ENCODE measurements around the gene PLSCR2. TPM values are rescaled to one million over a fixed set of nuclear protein-coding genes. Genes with fewer than 3 reads are reported as not detected.

Gene PLSCR2, protein sequence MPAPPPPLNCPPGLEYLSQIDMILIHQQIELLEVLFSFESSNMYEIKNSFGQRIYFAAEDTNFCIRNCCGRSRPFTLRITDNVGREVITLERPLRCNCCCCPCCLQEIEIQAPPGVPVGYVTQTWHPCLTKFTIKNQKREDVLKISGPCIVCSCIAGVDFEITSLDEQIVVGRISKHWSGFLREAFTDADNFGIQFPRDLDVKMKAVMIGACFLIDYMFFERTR
- total RNA-seq (2022) (2.9 and 5.1 TPM in 2 replicates), Bru-seq, nascent RNA (percentile 60 among the genes with signal in this experiment), BruChase-seq, experiment 1, labeled RNA remaining after a 6-hour chase (percentile 87 among the genes with signal in this experiment), BruChase-seq, experiment 2, labeled RNA remaining after a 2-hour chase (percentile 77 among the genes with signal in this experiment)
- long read RNA-seq: 0 reads

DNA sequence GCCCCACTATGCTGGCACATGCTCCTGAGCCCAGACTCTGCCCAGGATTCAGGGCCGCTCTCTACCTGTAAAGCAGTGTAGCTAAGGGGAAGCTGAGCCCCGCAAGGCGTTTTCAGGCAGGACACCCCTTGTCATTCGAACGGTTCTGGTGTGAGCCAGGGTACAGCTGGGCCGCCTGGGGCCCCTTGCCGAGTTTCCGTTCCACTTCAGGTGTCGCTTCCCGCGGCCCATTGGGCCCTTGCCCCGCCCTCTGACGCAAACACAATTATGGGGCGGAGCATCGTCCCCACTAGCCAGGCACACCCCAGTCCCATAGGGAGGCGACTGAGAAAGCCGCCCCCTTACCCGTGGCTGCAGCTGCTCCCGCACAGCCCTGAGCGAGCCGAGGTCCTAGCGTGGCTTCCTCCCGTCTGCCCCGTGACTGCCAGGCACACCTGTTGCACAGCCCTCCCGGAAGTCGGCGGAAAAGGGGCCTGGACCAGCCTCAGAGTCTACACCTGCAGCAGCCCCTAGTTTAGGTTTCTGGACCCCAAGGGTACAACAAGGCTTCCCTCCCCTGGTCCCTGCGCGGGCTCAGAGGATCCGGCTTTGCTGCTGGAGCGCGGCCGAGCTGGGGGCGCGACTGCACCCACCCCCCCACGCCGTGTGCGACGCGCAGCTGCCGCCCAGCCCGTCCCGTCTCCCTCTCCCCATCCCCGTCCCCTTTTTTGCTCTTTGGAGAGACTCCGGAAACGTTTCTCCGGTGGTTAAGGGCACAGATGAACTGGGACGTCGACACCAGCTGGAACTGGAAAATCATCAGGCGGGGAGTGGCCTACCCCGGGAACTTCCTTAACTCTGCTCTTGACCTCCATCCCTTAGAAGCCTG lies at the start of gene PLSCR2:
Gene PLSCR2, minus strand, starts transcription at position 412 of the 868 bp plus-strand sequence. CDS start 9,657 bp downstream, outside the sequence.
- TF ChIP-seq, protein P1, sequence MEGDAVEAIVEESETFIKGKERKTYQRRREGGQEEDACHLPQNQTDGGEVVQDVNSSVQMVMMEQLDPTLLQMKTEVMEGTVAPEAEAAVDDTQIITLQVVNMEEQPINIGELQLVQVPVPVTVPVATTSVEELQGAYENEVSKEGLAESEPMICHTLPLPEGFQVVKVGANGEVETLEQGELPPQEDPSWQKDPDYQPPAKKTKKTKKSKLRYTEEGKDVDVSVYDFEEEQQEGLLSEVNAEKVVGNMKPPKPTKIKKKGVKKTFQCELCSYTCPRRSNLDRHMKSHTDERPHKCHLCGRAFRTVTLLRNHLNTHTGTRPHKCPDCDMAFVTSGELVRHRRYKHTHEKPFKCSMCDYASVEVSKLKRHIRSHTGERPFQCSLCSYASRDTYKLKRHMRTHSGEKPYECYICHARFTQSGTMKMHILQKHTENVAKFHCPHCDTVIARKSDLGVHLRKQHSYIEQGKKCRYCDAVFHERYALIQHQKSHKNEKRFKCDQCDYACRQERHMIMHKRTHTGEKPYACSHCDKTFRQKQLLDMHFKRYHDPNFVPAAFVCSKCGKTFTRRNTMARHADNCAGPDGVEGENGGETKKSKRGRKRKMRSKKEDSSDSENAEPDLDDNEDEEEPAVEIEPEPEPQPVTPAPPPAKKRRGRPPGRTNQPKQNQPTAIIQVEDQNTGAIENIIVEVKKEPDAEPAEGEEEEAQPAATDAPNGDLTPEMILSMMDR (IDR thresholded peaks at IDR 0.05; ENCODE audit: unreplicated experiment): no peak
- Mint-ChIP-seq H3K27ac (ENCODE audit: unreplicated experiment) (peak within 1 kb of the TSS; percentile 68), H3K9me3 (ENCODE audit: low read depth, unreplicated experiment) (no peaks in the 10 kb centered on the region), H3K36me3 (ENCODE audit: insufficient read depth, unreplicated experiment) (peaks cover 22% of the 10 kb centered on the region), H3K4me1 (ENCODE audit: low read depth, unreplicated experiment) (peaks cover 51% of the 10 kb centered on the region), H3K4me3 (ENCODE audit: low read depth, unreplicated experiment) (peak within 1 kb of the TSS; percentile 79), H3K27me3 (ENCODE audit: unreplicated experiment) (no peaks in the 10 kb centered on the region)
- DNase-seq: peak; percentile 92
- CTCF ChIA-PET: interaction anchor here (0.6 to 0.8 kb wide), 3 partner anchors 38 to 60 kb away, joined by 3 to 5 read pairs (median 4); no protein-coding TSS in a partner anchor
- no TSS peak for BruUV-seq (replicated peaks)
- intact Hi-C loops (cut with micrococcal nuclease; ENCODE audit: unreplicated experiment): loop anchor here (2.0 kb wide), 2 partner anchors 33 to 75 kb away; partner anchors contain the start of gene PLSCR1

DNA sequence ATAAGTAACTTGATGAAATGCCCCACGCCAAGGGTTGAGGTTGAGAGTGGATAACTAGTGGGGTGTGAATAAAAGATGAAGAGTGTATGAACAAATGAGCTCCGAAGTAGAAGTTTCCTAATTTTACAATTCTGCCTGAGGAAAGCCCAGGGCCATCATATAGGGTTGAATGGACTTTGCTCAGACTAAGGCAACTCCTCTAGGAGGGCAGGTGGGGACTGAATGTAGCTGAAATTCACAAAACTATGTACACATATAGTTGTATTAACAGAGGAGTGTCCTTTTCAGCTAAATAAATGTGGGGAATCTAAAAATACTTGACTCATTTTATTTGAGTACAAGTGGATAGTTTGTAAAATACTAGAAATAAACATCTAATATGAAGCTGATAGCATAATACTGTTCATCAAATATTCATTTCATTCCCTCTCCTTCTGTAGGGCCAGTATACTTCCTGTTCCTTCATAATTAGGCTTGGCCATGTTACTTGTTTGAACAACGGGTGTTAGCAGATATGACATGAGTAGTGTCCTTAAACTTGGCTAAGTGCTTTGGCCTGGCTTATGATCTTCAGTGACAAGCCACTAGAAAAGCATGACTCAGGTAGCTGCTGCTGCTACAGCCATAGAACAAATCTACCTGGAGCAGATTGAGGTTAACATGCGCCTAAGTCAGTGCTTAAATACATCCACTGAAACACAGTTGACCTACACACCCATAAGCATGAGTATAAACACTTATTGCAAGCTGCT lies 48.5 kb upstream of the PLSCR2 start:
- BruUV-seq (replicated peaks): no TSS peak
- CTCF ChIA-PET: interaction anchor here (1.1 kb wide), 1 partner anchor 14 kb away, joined by 3 read pairs; no protein-coding TSS in a partner anchor

DNA sequence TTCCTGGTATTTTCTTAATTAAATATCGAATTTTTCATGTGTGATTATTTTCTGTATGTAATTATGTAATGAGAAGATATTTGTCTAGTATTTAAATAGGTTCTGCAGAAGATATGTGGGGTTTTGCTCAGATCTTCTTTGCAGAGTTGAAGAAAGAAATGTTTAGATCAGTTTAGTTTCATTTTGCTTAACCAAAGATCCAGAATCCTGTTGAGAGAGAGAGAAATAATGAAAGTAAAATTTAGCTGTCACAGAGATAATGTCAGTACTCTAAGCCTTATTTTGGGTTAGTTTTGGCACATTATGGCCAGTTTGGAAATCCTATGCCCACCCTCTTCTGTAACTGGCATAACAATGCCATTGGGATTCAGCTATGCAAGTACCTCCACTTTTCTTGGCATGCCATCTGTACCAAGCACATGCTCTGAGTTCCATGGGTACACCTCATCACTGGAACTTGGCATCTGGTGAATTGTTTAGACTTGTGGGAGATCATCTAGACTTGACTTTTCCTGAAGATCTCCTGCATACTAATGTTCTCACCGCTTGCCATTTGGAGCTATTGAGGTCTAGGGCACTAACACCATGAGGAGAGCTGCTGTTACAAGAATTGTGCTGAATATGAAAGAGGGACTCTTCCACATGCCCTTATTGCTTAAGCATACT lies 44.2 kb upstream of the PLSCR2 start:
- BruUV-seq (replicated peaks): no TSS peak
- peak overlapping the region; percentile 4 for H3K4me3 Mint-ChIP-seq (ENCODE audit: low read depth, unreplicated experiment)
- CTCF ChIA-PET: interaction anchor here (0.6 to 1.9 kb wide), 4 partner anchors 9 to 964 kb away, joined by 3 to 5 read pairs (median 4); no protein-coding TSS in a partner anchor
- H3K27me3 Mint-ChIP-seq (ENCODE audit: unreplicated experiment): no peaks in the 10 kb centered on the region
- H3K4me1 Mint-ChIP-seq (ENCODE audit: low read depth, unreplicated experiment): peaks cover 88% of the 10 kb centered on the region
- H3K27ac Mint-ChIP-seq (ENCODE audit: unreplicated experiment): peak overlapping the region; percentile 100
- no peak for DNase-seq
- TF ChIP-seq, protein P1 (IDR thresholded peaks at IDR 0.05; ENCODE audit: unreplicated experiment): no peak
- H3K36me3 Mint-ChIP-seq (ENCODE audit: insufficient read depth, unreplicated experiment): peaks cover 87% of the 10 kb centered on the region
- no peaks in the 10 kb centered on the region for H3K9me3 Mint-ChIP-seq (ENCODE audit: low read depth, unreplicated experiment)
- intact Hi-C loops (cut with micrococcal nuclease; ENCODE audit: unreplicated experiment): no loop called here

More for the DNA sequence above, 48.5 kb upstream of the PLSCR2 start:
- Mint-ChIP-seq H3K9me3 (ENCODE audit: low read depth, unreplicated experiment) (no peaks in the 10 kb centered on the region), H3K27me3 (ENCODE audit: unreplicated experiment) (no peaks in the 10 kb centered on the region), H3K27ac (ENCODE audit: unreplicated experiment) (peak overlapping the region; percentile 70), H3K4me1 (ENCODE audit: low read depth, unreplicated experiment) (peaks cover 84% of the 10 kb centered on the region), H3K36me3 (ENCODE audit: insufficient read depth, unreplicated experiment) (peaks cover 89% of the 10 kb centered on the region), H3K4me3 (ENCODE audit: low read depth, unreplicated experiment) (peak overlapping the region; percentile 8)
- TF ChIP-seq, protein P1 (IDR thresholded peaks at IDR 0.05; ENCODE audit: unreplicated experiment): no peak
- DNase-seq: no peak
- intact Hi-C loops (cut with micrococcal nuclease; ENCODE audit: unreplicated experiment): loop anchor here (2.0 kb wide), 1 partner anchor 23 kb away; no protein-coding TSS in a partner anchor
